HL-60 (cell line): ENCODE results near the gene DHTKD1.

Experiments used
- DNase-seq, 2 experiments: peaks; one replicate each; pipeline ENCODE4 v3.0.0-alpha.2; 2010 to 2020; ENCODE audit warnings: low read depth in 1 of 2, low spot score in 1 of 2
- H3K27ac ChIP-seq: fragments of 250-450 bp; sonication (Bioruptor Pico); replicated peaks from 2 replicates; pipeline ENCODE4 v1.5.1; 2020; ENCODE audit warnings: mild to moderate bottlenecking, moderate library complexity
- H3K27me3 ChIP-seq: fragments of 250-450 bp; sonication (Bioruptor Pico); 2 replicates; pipeline ENCODE4 v1.5.1; 2021; ENCODE audit warnings: mild to moderate bottlenecking, moderate library complexity; ENCODE audit not compliant: insufficient read depth, poor library complexity, severe bottlenecking
- H3K4me3 ChIP-seq: replicated peaks from 2 replicates; pipeline ENCODE4 v1.5.1; 2011; ENCODE audit warnings: mild to moderate bottlenecking, control low read depth, low read length; ENCODE audit not compliant: insufficient read depth
- GABPA ChIP-seq: IDR thresholded peaks from 2 replicates; pipeline ENCODE4 v1.6.1; 2012; ENCODE audit warnings: low read depth
- POLR2AphosphoS5 ChIP-seq: IDR thresholded peaks from 2 replicates; pipeline ENCODE4 v1.6.1; 2012; ENCODE audit warnings: low read depth
- SPI1 ChIP-seq: IDR thresholded peaks from 2 replicates; pipeline ENCODE4 v1.6.1; 2012; ENCODE audit warnings: low read depth, mild to moderate bottlenecking, borderline replicate concordance
- TF ChIP-seq, protein P1 (sequence below): IDR thresholded peaks from one replicate; pipeline ENCODE4 v1.5.1; 2011; ENCODE audit warnings: low read length, control low read depth, inconsistent platforms; ENCODE audit not compliant: insufficient read depth
- TF ChIP-seq, protein P2 (sequence below): IDR thresholded peaks from 2 replicates; pipeline ENCODE4 v1.6.1; 2012; ENCODE audit warnings: low read depth; ENCODE audit not compliant: insufficient replicate concordance

Gene DHTKD1

DNA sequence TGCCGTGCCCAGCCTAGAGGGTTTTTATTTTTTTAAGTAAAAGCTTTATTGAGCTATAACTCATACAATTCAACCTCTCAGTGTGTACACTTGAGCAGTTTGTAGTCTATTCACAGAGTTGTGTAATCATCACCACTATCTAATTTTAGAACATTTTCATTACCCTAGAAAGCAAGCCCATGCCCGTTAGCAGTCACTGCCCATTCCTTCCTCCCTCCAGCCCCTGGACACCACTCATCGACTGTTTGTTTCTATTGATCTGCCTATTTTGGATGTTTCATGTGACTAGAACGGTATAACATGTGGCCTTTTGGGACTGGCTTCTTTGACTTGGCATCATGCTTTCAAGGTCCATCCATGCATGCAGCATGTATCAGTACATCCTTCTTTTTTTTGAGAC, 35.0 kb downstream of the DHTKD1 start:
- Histone ChIP-seq H3K27ac (no peak overlapping the region), H3K27me3 (no peaks in the 10 kb centered on the region), H3K4me3 (no peak overlapping the region)
- no peak for DNase-seq
- TF ChIP-seq SPI1 (no peak), POLR2AphosphoS5 (no peak), GABPA (no peak)
- TF ChIP-seq, protein P1, sequence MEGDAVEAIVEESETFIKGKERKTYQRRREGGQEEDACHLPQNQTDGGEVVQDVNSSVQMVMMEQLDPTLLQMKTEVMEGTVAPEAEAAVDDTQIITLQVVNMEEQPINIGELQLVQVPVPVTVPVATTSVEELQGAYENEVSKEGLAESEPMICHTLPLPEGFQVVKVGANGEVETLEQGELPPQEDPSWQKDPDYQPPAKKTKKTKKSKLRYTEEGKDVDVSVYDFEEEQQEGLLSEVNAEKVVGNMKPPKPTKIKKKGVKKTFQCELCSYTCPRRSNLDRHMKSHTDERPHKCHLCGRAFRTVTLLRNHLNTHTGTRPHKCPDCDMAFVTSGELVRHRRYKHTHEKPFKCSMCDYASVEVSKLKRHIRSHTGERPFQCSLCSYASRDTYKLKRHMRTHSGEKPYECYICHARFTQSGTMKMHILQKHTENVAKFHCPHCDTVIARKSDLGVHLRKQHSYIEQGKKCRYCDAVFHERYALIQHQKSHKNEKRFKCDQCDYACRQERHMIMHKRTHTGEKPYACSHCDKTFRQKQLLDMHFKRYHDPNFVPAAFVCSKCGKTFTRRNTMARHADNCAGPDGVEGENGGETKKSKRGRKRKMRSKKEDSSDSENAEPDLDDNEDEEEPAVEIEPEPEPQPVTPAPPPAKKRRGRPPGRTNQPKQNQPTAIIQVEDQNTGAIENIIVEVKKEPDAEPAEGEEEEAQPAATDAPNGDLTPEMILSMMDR: no peak
- TF ChIP-seq, protein P2, sequence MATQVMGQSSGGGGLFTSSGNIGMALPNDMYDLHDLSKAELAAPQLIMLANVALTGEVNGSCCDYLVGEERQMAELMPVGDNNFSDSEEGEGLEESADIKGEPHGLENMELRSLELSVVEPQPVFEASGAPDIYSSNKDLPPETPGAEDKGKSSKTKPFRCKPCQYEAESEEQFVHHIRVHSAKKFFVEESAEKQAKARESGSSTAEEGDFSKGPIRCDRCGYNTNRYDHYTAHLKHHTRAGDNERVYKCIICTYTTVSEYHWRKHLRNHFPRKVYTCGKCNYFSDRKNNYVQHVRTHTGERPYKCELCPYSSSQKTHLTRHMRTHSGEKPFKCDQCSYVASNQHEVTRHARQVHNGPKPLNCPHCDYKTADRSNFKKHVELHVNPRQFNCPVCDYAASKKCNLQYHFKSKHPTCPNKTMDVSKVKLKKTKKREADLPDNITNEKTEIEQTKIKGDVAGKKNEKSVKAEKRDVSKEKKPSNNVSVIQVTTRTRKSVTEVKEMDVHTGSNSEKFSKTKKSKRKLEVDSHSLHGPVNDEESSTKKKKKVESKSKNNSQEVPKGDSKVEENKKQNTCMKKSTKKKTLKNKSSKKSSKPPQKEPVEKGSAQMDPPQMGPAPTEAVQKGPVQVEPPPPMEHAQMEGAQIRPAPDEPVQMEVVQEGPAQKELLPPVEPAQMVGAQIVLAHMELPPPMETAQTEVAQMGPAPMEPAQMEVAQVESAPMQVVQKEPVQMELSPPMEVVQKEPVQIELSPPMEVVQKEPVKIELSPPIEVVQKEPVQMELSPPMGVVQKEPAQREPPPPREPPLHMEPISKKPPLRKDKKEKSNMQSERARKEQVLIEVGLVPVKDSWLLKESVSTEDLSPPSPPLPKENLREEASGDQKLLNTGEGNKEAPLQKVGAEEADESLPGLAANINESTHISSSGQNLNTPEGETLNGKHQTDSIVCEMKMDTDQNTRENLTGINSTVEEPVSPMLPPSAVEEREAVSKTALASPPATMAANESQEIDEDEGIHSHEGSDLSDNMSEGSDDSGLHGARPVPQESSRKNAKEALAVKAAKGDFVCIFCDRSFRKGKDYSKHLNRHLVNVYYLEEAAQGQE: no peak

DNA sequence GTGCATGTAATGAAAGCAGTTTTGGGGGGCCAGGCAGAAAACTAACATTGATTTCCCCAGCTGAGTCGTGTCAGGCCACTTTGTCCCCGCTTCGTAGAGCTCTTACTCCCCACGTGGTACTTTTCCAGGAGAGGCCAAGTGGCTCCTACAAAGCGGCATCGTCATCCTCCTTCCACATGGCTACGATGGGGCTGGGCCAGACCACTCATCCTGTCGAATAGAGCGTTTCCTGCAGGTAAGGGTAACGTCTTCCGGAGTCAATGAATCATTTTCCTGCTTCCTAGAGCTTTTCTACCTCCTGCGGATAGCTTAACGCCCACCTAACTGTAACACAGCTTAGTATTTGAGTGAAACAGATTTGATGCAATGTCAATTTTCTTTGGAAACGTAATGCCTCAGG, 39.0 kb downstream of the DHTKD1 start:
- no peak overlapping the region for H3K4me3 ChIP-seq
- H3K27ac ChIP-seq: no peak overlapping the region
- TF ChIP-seq SPI1 (no peak), GABPA (no peak), POLR2AphosphoS5 (no peak)
- TF ChIP-seq, protein P1: no peak
- TF ChIP-seq, protein P2: no peak
- H3K27me3 ChIP-seq: no peaks in the 10 kb centered on the region
- DNase-seq: no peak

DNA sequence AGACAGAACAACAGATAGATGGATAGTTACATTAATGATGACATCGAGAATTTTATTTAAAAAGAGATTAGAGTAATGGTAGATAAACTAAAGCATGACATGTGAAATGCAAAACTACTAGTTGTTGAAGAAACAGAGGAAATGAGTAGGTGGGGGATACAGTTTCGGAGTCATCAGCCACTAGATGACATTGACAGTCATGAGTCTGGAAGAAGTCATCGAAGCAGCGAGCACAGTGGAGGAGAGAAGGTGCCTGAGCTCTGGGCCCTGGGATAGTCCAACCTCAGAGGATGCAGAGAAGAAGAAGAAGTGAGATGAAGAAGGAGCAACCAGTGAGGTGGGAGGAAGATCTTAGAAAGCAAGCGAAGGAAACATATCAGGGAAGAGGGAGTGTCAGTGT, 40.5 kb downstream of the DHTKD1 start:
- TF ChIP-seq, protein P2: no peak
- no peak for TF ChIP-seq SPI1
- TF ChIP-seq, protein P1: no peak
- TF ChIP-seq GABPA: no peak
- no peak for TF ChIP-seq POLR2AphosphoS5
- DNase-seq: no peak
- H3K27ac ChIP-seq: no peak overlapping the region
- no peak overlapping the region for H3K4me3 ChIP-seq
- H3K27me3 ChIP-seq: no peaks in the 10 kb centered on the region
